Esophagus muscularis mucosa (tissue), 3 donors: Measurements from ENCODE around the gene DLGAP4.

Experiments used
- POLR2A ChIP-seq: fragments of 450-650 bp; IDR thresholded peaks from one replicate; pipeline ENCODE4 v1.6.1; 2017; ENCODE audit warnings: antibody characterized with exemption, moderate library complexity, mild to moderate bottlenecking, low read depth
- POLR2AphosphoS5 ChIP-seq, 2 donors: sonication (generic); formaldehyde crosslinking; IDR thresholded peaks; one replicate each; pipeline ENCODE4 v1.6.1; 2017; ENCODE audit warnings: antibody characterized with exemption in 2 of 2
- TF ChIP-seq, protein P1 (sequence below), 3 experiments: fragments of 200-600 bp in 2 of 3; fragments of 450-650 bp in 1 of 3; sonication (generic) in 2 of 3; IDR thresholded peaks; one replicate each; pipeline ENCODE4 v1.5.1; 2017 to 2019; ENCODE audit warnings: antibody characterized with exemption in 3 of 3, mild to moderate bottlenecking in 2 of 3, moderate library complexity in 1 of 3

DNA sequence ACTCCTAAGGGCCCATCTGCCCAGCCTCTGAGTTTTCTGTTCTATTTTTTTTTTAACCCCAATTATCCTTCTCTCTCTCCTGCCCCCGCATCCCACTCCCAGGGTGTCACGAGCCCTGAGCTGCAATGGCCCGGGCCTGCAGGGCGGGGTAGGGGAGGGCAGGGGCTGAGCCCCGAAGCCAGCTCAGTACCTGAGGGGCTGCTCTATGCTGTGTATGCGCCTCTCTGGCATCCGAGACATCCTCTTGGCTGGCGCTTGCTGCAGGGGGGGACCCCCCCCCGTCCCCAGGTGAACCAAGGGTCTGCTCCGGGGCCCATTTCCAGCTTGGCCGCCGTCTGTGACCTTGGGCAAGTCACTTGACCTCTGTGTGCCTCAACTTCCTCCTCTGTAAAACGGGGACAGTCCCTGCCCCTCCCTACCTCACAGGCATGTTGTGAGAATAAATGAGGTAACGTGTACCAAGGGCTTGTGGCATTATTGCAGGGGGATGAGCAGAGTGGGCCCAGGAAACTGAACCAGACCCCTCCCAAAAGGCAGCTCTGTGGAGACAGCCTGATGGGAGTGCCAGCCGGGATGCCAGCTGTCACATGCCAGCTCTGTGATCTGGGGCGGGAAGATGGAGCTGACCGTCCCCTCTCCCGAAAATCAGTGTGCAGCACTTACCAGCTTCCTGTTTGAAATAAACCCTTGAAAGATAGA, 222.2 kb downstream of the DLGAP4 start:
- TF ChIP-seq, protein P1, sequence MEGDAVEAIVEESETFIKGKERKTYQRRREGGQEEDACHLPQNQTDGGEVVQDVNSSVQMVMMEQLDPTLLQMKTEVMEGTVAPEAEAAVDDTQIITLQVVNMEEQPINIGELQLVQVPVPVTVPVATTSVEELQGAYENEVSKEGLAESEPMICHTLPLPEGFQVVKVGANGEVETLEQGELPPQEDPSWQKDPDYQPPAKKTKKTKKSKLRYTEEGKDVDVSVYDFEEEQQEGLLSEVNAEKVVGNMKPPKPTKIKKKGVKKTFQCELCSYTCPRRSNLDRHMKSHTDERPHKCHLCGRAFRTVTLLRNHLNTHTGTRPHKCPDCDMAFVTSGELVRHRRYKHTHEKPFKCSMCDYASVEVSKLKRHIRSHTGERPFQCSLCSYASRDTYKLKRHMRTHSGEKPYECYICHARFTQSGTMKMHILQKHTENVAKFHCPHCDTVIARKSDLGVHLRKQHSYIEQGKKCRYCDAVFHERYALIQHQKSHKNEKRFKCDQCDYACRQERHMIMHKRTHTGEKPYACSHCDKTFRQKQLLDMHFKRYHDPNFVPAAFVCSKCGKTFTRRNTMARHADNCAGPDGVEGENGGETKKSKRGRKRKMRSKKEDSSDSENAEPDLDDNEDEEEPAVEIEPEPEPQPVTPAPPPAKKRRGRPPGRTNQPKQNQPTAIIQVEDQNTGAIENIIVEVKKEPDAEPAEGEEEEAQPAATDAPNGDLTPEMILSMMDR (IDR thresholded peaks at IDR 0.05) = no peak
- TF ChIP-seq POLR2A = no peak
- no peak for TF ChIP-seq POLR2AphosphoS5 (IDR thresholded peaks at IDR 0.05)
